GM18858 (cell line): ENCODE data around the gene ATP5F1C.
"Not testable (repeated sequence)": the region's sequence is repeated elsewhere in the genome, so short reads cannot be mapped to it uniquely, and the experiment has no call there.

Experiments used
- ATAC-seq: cut with Tn5 transposase; IDR thresholded peaks from one replicate; pipeline ENCODE4 v1.9.1; 2021; ENCODE audit not compliant: unreplicated experiment

The ATP5F1C gene

GRCh38 chr10:7792541-7792940, 4.6 kb downstream of the ATP5F1C start:
- no peak for ATAC-seq

GRCh38 chr10:7794251-7795026, 6.5 kb downstream of the ATP5F1C start:
- no peak for ATAC-seq

- no peak for ATAC-seq
Observed at GRCh38 chr10:7795605-7796004, 7.6 kb downstream of the ATP5F1C start.

DNA sequence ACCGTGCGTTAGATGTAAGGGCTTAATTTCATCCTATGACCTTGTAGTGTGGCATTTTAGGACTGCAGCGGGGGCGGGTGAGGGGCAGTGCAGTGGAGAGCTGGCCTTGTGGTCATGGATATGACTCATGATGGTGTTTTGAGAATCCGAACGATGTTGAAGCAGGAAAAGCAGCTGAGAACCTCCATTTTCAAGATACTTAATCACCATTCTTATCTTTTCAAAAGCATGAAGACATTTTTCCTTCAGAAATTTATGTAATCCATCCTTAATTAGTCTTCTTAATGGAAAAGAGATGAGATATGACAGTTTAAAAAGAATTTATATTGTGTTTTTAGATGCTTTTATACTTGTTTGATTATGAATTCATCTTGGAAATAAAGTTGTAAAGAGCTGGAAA, 9.6 kb downstream of the ATP5F1C start:
- no peak for ATAC-seq

DNA sequence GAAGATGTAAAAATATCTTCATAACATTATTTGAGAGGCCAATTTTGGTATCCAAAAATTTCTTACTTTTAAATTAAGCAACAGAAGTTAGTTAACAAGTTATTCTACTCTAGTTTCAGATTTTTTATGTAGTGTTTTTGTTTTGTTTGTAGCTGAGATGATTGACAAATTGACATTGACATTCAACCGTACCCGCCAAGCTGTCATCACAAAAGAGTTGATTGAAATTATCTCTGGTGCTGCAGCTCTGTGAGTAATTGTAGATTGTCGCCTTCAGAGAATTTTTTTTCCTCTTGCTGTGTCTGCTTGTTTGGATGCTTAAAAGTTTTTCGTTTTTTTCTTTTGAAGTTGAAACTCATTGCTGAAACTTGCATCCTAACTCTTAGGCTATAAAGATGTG, 14.6 kb downstream of the ATP5F1C start:
- ATAC-seq = no peak

GRCh38 chr10:7804216-7804615, 16.2 kb downstream of the ATP5F1C start:
- ATAC-seq = no peak

- no peak for ATAC-seq
Observed at GRCh38 chr10:7804741-7805140, 16.8 kb downstream of the ATP5F1C start.

DNA sequence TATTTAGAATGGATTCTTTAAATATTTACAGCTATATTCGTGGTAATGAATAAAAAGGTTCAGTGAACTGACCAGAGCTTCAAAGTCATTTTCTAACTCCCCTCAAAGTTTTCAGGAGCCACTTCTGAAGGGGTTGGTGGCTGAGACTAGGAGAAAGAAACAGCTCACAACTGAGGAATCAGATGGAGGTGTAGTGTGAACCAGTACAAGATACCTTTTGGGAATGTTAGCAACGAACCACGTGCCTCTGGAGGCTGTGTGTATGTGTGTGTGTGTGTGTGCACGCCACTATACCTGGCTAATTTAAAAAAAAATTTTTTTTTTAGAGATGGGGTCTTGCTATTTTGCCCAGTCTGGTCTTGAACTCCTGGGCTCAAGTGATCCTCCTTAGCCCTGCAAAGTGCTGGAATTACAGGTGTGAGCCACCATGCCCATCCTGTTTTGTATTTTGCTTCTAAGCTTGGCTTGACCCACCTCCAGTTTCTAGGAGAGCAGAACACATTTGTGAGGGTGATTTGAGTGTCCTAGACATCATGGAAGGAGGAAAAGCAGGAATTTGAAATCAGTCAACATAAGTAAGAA, 20.8 kb downstream of the ATP5F1C start:
- no peak for ATAC-seq

DNA sequence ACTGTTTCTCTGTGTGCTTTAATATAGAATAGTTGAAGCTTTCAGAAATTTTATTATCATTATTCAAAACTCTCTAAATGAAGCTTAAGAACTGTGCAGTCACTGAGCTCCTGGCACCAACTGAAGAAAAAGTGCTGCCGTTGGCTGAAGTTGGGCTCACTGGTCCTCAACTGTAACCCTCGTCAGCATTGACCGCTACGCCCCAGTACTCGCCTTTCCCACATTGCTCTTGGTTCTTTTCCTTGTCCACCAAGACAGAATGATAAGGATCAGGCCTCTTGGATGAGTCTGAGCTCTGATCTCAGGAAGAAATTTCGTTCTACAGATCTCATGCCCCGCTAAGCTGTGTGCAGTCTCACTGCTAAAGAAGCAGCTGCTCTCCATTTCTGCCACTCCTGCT, 22.5 kb downstream of the ATP5F1C start:
- ATAC-seq = no peak

DNA sequence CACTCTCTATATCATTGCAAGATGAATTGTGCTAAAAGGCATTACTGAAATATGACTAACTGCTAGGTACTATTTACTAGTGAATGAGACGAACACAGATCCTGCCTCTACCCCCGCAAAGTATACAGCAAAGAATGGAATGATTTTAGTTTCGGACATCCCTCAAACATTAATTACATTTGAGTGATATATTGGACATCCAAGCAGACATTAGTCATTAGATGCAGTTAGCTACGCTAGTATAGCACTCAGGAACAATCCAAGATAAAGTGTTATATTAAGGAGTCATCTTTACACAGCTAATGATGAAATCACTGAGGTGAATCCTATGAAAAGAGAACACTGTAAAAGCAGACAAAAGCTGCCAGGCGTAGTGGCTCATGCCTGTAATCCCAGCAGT, 23.0 kb downstream of the ATP5F1C start:
- no peak for ATAC-seq

DNA sequence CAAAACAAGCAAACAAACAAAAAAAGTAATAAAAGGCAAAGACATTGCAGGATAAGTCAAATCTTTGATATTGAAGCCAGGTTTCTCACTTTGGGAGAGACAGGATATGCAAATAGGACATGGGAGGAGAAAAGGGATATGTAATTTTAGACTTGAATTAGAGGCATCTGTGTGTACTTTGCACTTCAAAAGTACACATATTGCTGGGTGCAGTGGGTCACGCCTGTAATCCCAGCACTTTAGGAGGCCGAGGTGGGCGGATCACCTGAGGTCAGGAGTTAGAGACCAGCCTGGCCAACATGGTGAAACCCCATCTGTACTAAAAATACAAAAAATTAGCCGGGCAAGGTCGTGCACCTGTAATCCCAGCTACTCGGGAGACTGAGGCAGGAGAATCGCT, 23.8 kb downstream of the ATP5F1C start:
- not testable (repeated sequence) for ATAC-seq

- ATAC-seq = no peak
Observed at GRCh38 chr10:7813481-7813880, 25.5 kb downstream of the ATP5F1C start.

GRCh38 chr10:7817576-7817975, 29.6 kb downstream of the ATP5F1C start:
- no peak for ATAC-seq

GRCh38 chr10:7817984-7818294, 30.0 kb downstream of the ATP5F1C start:
- ATAC-seq = peak; percentile 19

GRCh38 chr10:7818295-7819120, 30.5 kb downstream of the ATP5F1C start, which contains the start of gene TAF3:
Gene TAF3, plus strand, starts transcription at chr10:7818505. Its CDS starts 205 bp downstream, at chr10:7818710.
- peak; percentile 76 for ATAC-seq

DNA sequence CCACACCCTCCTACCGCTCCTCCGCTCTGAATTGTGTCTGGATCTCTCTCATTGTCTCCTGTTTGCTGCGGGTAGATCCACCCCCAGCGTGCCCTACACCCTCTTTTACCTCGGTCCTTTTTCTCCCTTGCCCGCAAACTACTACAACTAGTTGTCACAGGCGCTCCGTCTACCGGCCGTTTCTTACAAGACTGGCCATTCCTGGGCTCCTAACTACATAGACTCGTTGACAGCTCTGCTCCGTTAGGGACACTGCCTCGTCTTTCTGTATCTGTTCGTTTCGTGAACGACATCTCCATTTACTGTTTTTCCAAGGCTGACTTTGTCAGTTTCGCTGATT, 31.1 kb downstream of the ATP5F1C start:
- ATAC-seq = peak; percentile 38

DNA sequence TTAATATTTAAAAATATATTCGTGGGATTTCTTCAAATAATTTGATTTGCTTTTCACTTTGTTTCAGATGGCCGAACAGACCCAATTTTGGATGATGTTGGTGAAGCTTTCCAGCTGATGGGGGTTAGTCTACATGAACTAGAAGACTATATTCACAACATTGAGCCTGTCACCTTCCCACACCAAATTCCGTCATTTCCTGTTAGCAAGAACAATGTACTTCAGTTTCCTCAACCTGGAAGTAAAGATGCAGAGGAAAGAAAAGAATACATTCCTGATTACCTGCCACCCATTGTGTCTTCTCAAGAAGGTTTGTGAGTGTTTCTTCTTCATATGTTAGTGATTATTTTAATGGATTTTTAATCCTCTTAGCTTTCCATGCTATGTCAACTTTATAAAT, 36.3 kb downstream of the ATP5F1C start:
- ATAC-seq = no peak

DNA sequence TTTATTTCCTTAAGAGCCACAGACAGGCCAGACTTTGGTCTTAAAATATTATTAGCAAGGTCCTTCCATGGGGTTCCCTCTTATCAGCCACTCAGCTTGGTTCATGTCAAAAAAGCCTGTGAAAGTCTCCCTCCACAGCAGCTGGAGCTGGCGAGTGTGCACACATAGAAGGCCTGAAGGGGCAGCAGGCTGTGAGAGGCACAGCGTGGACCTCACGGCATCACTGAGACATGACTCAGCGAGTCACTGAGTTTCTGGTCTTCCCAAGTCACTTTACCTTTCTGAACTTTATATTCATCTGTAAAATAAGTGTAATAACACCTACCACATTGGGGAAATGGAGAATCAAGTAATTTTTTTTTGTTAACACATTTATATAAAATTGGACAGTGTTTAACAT, 39.0 kb downstream of the ATP5F1C start:
- ATAC-seq = no peak

DNA sequence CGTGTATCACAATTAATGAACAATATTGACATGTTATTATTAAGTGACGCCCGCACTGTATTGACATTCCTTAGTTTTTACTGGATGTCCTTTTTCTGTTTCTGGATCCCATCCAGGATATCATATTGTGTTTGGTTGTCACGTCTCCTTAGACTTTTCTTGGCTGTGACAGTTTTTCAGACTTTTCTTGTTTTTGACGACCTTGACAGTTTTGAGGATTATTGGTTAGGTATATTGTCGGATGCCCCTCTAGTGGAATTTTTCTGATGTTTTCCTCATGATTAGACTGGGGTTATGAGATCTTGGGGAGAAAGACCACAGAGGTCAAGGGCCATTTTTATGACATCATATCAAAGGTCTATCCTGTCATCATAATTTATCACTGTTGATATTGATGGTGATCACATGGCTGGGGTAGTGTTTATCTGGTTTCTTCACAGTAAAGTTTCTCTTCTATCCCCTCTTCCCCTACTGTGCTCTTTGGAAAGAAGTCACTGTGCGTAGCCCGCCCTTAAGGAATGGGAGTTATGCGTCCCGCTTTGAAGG, 41.4 kb downstream of the ATP5F1C start:
- ATAC-seq = no peak

GRCh38 chr10:7832060-7832459, 44.1 kb downstream of the ATP5F1C start:
- no peak for ATAC-seq

DNA sequence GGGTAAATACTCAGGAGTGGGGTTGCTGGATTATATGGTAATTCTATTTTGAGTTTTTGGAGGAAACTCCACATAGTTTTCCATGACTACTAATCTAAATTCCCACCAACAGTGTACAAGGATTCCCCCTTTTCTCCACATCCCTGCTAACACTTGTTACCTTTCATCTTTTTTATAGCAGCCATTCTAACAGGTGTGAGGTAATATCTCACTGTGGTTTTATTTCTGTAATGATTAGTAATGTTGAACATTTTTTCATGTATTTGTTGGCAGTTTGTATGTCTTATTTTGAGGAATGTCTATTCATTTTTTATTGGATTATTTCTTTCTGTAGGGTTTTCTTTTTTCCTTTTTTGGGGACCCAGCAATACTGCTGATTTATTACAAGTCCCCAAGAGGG, 45.2 kb downstream of the ATP5F1C start:
- ATAC-seq = no peak

DNA sequence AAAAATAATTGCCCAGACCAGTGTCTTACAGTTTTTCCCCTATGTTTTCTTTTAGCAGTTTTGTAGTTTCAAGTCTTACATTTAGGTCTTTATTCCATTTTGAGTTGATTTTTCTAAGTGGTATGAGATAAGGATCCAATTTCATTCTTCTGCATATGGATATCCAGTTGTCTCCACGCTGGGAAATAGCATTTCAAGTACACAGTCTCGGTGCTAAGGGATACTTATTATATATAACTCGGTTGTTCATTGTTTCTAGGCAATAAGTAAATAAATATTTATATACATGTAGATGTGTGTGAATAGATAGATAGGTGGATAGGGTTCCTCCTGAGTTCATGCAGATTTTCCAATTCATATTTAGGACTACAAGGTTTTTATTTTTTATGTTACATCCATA, 46.3 kb downstream of the ATP5F1C start:
- ATAC-seq = no peak
